NCI-H2227 (cell line): ENCODE measurements around the gene FMO1.
A peak's percentile ranks its signal among the peaks of the same experiment; 100 is the strongest.
"Not testable (repeated sequence)": the region's sequence is repeated elsewhere in the genome, so short reads cannot be mapped to it uniquely, and the experiment has no call there.

Experiments used
- DNase-seq: peaks from one replicate; lab custom pipeline; 2025; ENCODE audit not compliant: unreplicated experiment; lab: John Stamatoyannopoulos, UW

Gene FMO1

DNA sequence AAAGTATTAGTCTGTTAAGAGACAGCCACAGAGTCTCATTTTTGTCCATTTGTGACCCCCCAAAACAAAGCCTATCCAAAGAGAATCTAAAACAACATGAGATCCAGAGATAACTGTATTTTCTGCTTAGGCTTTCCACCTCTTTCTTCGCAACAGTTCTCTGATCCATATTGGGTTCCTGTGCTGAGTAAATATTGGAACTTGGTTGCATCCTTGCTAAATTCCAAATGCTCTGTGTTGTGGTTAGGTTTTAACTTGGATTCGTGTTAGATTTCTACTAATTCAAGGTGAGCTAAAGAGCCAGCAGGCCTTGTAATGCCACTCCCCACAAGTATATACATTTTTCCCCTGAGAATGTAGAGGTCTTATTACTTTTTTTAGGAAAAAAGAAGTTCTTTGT, 29.2 kb downstream of the FMO1 start:
- no peak for DNase-seq

DNA sequence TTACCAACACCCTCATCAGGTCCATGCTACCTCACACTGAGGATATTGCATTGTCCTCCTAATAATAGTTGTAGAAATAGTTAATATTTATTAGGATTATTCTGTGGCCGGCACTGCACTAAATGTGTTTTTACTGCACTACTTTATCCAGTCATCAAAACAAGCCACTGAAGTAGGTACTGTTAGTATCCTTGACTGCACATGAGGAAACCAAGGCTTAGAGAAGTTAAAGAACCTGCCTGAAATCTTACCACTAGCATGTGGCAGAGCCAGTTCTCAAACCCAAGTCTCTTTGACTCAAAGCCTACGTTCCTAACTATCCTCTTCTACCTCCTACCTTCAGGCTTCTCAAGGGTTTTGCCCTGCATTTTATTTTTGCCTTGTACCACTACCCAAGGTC, 30.9 kb downstream of the FMO1 start:
- DNase-seq = no peak

DNA sequence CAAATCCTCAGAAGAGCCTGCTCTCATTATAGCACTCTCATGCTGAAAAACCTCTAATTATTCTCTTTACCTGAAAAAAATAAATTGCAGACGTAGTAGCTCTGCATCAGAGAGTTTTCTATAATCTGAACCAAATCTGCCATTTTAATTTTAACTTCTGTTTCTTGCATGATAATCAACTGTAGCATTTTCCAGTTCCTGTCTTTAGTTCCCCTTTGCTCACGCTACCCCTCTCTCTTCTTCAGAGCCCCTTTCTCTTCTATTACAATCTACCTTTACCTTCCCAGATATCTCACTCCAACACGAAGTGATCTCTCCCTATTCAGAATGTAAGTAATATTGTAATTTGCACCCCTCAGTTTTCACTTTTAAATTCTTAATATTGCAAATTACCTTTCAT, 31.4 kb downstream of the FMO1 start:
- DNase-seq = no peak

DNA sequence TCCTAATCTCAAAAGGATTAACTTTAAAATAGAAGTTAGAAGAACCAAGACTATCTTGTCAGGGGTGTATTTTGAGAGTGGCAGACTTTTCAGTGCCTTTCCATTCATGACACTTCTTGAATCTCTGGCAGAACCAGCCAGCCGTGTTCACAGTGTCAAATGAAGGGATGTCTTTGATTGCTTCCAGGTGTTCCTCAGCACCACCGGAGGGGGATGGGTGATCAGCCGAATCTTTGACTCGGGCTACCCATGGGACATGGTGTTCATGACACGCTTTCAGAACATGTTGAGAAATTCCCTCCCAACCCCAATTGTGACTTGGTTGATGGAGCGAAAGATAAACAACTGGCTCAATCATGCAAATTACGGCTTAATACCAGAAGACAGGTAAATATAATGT, 32.3 kb downstream of the FMO1 start:
- DNase-seq = no peak

DNA sequence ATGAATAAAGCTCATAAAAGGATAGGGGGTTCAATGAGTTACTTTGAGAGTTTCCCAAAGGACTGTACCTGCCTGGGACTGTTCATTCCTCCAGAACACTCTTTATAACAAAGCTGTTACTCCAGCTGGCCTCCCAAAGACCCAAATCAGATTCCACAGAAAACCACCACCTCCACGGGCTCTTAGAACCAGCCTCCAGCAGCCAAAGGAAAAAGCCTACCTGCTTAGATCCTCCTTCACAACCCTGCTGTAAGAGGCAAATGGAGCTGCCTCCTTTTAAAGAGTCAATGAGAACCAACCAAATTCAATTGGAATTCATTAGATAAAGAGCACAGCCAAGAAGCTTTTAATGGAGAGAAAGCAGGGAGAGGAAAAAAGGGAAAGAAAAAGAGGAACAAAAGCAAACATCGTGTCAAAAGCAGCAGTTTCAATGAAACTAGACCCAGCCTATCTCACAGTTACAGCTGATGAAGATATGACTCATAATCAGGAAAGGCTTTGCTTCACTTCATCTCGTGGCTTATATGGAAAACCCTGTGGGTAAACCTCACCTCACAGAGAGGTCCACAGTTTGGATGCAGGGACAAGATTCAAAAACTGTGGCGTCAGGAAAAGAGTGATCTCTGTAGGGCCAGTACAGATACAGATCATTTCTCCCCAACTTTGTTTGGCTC, 37.9 kb downstream of the FMO1 start:
- DNase-seq = no peak

DNA sequence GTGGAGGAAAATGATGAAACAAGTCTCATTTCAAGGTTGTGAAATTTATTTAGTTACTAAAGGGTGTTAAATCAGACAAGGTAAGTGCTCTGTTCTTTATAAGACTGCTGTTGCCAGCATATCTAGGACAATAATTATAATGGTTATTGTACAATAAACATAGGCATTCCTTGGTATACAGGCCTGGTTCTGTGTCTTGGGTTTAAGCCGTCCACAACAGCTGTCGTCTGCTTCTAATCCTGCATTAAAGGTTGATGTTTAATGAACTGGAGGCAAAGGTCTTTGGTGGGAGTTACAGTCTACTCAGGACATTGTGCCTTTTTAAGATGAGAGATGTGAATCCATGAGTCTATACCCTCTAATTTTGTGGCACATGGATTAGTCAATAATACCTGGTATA, 42.3 kb downstream of the FMO1 start:
- DNase-seq = no peak

DNA sequence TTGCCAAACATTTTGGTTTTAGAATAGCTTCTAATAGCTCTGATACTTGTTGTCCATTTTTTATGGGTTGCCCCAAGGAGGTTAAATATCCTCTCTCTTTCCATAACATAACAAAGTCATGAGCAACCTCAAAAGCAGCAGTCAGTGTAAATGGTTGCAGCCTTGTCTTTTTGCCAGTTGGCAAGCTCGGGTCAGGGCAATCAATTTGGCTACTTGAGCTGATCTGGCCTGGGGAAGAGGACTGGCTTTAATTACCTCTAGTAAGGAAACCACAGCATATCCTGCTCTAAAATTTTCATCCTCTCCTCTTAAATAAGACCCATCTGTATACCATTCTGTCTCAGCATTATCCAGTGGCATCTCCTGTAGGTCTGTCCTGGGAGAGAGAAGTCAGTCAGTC, 44.5 kb downstream of the FMO1 start:
- no peak for DNase-seq

DNA sequence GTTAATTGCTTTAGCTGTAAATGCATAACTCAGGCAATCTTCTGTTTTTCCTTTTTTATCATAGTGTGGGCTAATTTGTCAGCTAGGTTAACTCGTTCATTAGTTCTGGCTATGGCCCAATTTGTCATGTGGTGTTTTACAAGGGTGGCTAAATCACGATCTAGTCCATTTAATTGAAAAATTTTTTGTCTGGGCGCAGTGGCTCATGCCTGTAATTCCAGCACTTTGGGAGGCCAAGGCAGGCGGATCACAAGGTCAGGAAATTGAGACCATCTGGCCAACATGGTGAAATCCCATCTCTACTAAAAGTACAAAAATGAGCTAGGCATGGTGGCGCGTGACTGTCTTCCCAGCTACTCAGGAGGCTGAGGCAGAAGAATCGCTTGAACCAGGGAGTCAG, 47.1 kb downstream of the FMO1 start:
- not testable (repeated sequence) for DNase-seq

DNA sequence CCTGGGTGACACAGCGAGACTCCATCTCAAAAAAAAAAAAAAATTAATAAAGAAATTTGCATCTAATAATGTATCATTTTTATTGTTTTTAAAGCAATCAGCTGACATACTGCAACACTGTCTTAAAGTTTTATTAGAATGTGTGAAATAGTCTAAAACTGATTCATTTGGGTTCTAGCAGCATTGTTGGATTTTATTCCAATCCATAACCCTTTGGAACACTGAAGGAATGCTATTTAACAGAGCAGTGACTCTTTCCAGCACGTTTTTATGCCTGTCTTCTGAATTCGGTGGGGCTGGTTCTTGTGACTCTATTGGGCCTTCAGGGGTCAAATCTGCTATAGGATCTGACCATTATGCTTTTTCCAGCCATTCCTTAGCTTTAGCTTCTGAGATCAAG, 47.5 kb downstream of the FMO1 start:
- DNase-seq = no peak

DNA sequence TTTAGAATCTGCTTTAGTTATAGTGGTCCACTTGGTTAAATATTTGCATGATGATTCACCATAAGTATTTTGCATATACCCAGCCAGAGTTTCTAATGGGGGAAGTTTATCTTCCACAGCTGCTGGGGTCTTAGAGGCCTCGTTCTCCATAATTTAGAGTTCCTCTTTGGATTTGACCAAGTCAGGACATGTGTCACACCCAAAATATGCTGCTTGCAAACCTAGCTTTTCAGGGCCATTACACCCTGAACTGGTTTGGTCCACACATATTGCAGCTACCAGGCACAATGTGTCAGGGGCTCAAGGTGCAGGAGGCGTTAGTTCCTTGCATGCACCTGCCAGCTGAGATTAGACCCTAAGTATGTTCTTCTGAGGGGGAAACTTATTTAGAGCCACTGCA, 48.6 kb downstream of the FMO1 start:
- no peak for DNase-seq

DNA sequence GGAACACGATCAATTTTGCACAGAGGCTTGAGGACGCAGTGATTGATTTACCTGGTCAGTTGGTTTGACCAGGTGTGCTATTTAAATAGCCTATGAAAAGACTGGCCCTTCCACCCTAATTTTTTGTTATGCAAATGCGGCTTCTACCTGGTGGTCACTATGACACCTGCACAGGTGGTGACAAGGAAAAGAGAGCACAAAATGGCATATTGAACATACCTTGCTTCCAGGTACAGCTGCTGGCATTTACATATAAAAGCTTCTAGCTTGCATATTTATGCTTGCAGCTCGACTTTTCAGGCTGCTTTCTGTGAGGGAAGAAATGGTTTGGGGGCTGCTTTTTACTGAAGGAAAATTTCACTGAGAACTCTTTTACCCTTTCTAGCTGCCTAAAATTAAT, 50.4 kb downstream of the FMO1 start:
- no peak for DNase-seq

DNA sequence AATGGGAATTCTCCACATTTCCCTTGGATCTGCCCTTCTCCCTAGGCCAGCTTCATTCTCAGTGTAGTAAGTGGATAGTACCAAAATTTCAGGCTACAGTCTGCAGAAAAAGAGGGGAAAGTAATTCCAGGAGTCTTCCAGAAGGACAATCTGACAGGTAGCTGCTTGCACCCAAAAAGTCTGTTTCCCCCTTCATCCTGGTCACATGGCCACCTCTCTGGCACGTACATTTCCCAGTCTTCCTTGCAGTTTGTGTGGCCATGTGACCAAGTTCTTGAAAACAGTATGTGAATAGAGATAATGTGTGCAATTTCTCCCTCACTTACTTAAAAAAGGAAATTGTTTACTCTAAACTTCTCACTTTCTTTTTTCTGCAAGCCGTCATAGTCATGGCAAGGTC, 51.0 kb downstream of the FMO1 start:
- DNase-seq = no peak

DNA sequence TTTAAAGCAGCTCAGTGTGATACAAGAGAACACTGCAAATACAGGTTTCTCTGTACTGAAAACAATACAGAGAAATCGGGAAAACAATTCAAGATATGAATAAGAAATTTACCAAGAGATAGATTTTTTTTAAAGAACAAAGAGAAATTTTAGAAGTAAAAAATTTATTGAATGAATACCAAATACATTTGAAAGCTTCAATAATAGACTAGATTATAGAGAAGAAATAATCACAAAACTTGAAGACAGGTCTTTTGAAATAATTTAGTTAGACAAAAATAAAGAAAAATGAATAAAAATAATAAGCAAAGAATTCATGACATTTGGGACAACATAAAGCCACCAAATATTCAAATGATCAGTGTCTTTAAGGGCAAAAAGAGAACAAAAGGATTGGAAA, 52.1 kb downstream of the FMO1 start:
- DNase-seq = no peak

DNA sequence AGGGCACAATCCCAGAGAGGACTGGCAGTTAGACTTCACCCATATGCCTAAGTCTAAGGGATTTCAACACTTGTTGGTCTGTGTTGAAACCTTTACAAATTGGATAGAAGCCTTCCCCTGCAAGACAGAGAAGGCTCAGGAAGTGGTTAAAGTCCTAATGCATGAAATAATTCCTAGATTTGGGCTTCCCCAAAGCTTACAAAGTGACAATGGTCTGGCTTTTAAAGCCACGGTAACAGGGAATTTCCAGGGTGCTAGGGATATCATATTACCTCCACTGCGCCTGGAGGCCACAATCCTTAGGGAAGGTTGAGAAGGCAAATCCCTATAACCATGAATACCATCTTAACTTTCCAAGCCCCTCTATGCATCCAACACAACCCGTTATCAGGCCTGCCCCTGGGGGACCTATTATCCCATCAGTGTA, 62.4 kb downstream of the FMO1 start:
- no peak for DNase-seq

DNA sequence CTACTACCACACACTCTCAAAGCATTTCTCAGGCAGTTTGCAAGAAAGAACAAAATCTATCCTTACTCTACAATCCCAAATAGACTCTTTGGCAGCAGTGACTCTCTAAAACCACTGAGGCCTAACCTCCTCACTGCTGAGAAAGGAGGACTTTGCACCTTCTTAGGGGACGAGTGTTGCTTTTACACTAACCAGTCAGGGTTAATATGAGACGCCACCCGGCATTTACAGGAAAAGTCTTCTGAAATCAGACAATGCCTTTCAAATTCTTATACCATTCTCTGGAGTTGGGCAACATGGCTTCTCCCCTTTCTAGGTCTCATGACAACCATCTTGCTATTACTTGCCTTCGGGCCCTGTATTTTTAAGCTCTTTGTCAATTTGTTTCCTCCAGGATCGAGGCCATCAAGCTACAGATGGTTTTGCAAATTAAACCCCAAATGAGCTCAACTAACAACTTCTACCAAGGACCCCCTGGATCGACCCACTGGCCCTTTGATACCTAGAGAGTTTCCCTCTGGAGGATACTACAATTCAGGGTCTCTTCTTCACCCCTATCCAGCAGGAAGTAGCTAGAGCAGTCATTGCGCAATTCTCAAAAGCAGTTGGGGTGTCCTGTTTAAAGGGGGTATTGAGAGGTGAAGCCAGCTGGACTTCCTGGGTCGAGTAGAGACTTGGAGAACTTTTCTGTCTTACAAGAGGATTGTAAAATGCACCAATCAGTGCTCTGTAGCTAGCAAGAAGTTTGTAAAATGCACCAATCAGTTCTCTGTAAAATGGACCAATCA, 63.7 kb downstream of the FMO1 start:
- no peak for DNase-seq

DNA sequence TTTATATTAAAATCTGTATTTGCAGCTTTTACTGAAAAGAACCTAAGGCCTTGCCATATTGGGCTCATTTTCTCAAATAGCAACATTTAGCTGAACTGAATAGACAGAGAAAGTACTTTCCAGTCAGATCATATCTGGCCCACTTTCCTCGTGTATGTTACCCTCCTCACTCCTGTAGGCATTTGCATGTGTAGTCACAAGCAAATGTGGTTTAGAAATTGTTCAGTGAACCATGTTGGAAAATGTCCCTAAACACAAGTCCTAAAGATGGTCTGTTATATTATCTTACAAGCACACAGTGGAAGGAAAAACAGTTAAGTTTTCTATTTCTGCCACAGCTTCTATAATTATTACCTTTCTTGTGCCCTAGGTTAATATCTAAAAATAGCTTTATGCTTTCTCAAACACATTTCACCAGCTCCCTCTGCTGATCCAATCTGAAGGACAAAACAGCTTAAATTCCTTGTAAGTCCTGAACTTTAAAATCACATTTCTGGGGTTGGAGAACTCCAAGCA, 65.1 kb downstream of the FMO1 start:
- no peak for DNase-seq

DNA sequence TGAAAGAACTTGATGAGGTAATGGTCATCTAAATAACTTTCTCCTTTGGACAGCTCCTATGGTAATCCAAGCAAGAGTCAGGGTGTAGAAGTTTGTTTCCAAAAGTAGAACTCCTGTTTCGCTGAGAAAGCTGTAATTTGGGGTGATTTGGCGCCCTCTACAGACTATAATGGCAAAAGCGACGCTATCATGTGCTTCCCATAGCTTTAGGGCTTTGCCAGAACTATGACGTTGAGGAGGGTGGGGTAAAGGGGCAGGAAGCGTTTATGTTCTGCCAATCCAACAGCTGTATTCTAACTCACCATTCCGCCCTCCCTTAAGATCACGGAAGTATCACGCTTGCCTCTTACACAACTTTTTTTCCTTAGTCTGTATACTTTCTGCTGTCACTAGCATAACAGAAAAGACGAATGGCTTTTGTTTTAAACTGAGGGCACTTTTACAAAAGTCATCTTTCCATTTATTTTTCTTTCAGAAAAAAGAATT, 65.6 kb downstream of the FMO1 start, which contains the start of gene FMO4:
TSS of gene FMO4 (plus strand) at position 349 of the 486 bp plus-strand sequence. CDS start 5,643 bp downstream, outside the sequence.
- peak; percentile 86 for DNase-seq

DNA sequence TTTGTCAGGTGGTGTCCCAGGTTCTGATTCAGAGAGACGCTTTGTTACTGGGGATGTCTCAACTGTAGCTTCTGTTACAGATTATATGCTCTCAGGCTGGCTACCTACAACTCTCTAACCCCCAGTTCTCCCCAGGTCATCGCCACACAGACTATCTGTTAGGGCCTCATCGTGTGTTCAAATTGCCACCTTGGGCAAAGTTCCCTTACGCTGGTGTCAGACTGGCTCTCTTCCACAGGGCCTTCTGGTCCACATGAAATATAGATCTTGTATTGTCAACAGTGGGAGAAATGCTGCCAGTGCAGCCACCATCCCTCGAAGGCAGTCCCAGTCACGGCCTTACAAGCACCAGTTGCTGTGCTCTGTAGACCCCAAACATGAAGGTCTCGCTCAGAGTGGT, 81.0 kb downstream of the FMO1 start:
- no peak for DNase-seq

DNA sequence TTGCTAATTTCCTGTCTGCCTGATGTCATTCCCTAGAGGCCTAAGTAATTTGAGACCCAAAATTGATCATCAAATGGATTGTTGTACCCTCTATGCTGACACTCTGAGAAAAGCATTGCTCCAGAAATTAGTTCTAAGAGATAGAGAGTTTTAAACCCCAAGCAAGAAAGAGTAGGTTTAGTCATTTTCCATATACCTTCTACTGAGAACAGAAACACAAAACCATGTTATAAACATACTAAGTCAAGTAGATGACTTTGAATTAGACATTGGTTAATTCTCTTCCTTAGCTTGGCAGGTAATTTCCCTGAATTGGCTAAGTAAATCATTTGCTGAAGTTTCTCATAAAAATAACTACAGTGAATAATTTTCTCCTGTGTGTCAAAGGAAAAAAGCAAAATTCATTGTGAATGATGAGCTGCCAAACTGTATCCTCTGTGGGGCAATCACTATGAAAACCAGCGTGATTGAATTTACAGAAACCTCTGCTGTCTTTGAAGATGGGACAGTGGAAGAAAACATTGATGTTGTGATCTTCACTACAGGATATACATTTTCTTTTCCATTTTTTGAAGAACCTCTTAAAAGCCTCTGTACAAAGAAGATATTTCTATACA, 85.8 kb downstream of the FMO1 start:
- no peak for DNase-seq
